Stimulated activated CD8-positive, alpha-beta memory T cell treated with anti-CD3 and anti-CD28 coated beads, Interleukin-2, amount 100 ng/mL, for 48 hours (primary cell): ENCODE results near the gene PRXL2A.

ENCODE experiments used
- DNase-seq, 2 donors: peaks; one replicate each; pipeline ENCODE4 v3.0.0-alpha.2; 2020; ENCODE audit warnings: low read depth in 2 of 2

Gene PRXL2A

GRCh38 chr10:80461208-80462183 lies 53.1 kb downstream of the PRXL2A start:
- DNase-seq = no peak

- DNase-seq = no peak
These were observed 54.1 kb downstream of the PRXL2A start for GRCh38 chr10:80462299-80462980.

- no peak for DNase-seq
These were observed 54.8 kb downstream of the PRXL2A start for GRCh38 chr10:80462981-80463741.

GRCh38 chr10:80463868-80464267 lies 55.5 kb downstream of the PRXL2A start:
- DNase-seq = no peak

- DNase-seq = no peak
These were observed 56.5 kb downstream of the PRXL2A start for GRCh38 chr10:80464557-80465450.

GRCh38 chr10:80465451-80465835 lies 57.1 kb downstream of the PRXL2A start:
- DNase-seq = no peak

GRCh38 chr10:80465839-80466590 lies 57.7 kb downstream of the PRXL2A start:
- DNase-seq = no peak

GRCh38 chr10:80466724-80467326 lies 58.5 kb downstream of the PRXL2A start:
- no peak for DNase-seq

GRCh38 chr10:80468002-80468401 lies 59.7 kb downstream of the PRXL2A start:
- peak; percentile 57 to 67 for DNase-seq

- no peak for DNase-seq
These were observed 60.6 kb downstream of the PRXL2A start for GRCh38 chr10:80468806-80469421.

GRCh38 chr10:80470266-80470665 lies 61.9 kb downstream of the PRXL2A start:
- DNase-seq = no peak

- no peak for DNase-seq
These were observed 62.6 kb downstream of the PRXL2A start for GRCh38 chr10:80471001-80471400.

- DNase-seq = no peak
These were observed 63.4 kb downstream of the PRXL2A start for GRCh38 chr10:80471715-80472233.

GRCh38 chr10:80472234-80473095 lies 64.1 kb downstream of the PRXL2A start:
- no peak for DNase-seq

- DNase-seq = no peak
These were observed 64.8 kb downstream of the PRXL2A start for GRCh38 chr10:80473096-80473657.

GRCh38 chr10:80473692-80474596 lies 65.6 kb downstream of the PRXL2A start:
- DNase-seq = no peak

- DNase-seq = no peak
These were observed 66.2 kb downstream of the PRXL2A start for GRCh38 chr10:80474597-80474910.
